Progenitor cell of endocrine pancreas (in vitro differentiated cells): Measurements from ENCODE around the gene WNT7A. TPM values are rescaled to one million over a fixed set of nuclear protein-coding genes. Genes with fewer than 3 reads are reported as not detected.

Experiments used
- DNase-seq: peaks from one replicate; pipeline ENCODE4 v3.0.0; 2021; ENCODE audit warnings: low spot score; ENCODE audit not compliant: unreplicated experiment
- H3K27ac Mint-ChIP-seq: 2 replicates; pipeline ENCODE4 v1.8.0; 2021; ENCODE audit warnings: mild to moderate bottlenecking, moderate library complexity, mixed read lengths
- H3K27me3 Mint-ChIP-seq: 2 replicates; pipeline ENCODE4 v1.8.0; 2021; ENCODE audit warnings: mixed read lengths
- H3K36me3 Mint-ChIP-seq: 2 replicates; pipeline ENCODE4 v1.8.0; 2022; ENCODE audit warnings: mixed read lengths; ENCODE audit not compliant: insufficient read depth
- H3K4me1 Mint-ChIP-seq: 2 replicates; pipeline ENCODE4 v1.8.0; 2021; ENCODE audit warnings: low read depth, mixed read lengths
- H3K4me3 Mint-ChIP-seq: 2 replicates; pipeline ENCODE4 v1.8.0; 2021; ENCODE audit warnings: low read depth, mild to moderate bottlenecking, moderate library complexity, mixed read lengths
- H3K9me3 Mint-ChIP-seq: 2 replicates; pipeline ENCODE4 v1.8.0; 2021; ENCODE audit warnings: low read depth, mixed read lengths
- total RNA-seq: library from RNA; stranded (reverse); gene quantifications from 2 replicates; pipeline ENCODE4 v1.2.1, GENCODE V29; 2021
- TF ChIP-seq, protein P1 (sequence below): fragments of 200-600 bp; sonication (generic); IDR thresholded peaks from one replicate; pipeline ENCODE4 v1.5.0; 2021; ENCODE audit warnings: antibody characterized with exemption, mild to moderate bottlenecking; ENCODE audit not compliant: unreplicated experiment

The WNT7A gene
- total RNA-seq, 1 donor from 2014 or later: not detected

DNA sequence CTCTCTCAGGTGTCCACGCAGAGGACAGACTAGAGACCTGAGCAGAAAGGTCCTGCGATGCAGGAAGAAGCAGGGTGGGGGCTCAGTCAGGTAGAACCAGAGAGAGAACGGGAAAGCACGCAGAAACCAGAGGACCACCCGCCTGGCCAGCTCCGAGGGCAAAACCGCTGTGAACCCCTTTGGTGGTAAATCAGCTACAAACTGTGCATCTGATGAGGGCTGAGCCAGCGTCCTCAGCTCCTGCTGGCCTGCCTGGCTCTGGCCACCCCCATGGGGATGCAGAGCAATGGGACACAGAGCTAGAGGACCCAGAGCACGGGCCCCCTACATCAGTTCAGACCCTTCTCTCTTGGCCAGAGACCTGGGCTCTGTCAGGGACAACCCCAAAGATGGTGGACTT is 44.6 kb downstream of the WNT7A start:
- Mint-ChIP-seq H3K27ac (no peak overlapping the region), H3K4me3 (no peak overlapping the region), H3K36me3 (no peaks in the 10 kb centered on the region), H3K4me1 (no peaks in the 10 kb centered on the region), H3K27me3 (peaks cover 31% of the 10 kb centered on the region), H3K9me3 (no peaks in the 10 kb centered on the region)
- DNase-seq: no peak
- TF ChIP-seq, protein P1, sequence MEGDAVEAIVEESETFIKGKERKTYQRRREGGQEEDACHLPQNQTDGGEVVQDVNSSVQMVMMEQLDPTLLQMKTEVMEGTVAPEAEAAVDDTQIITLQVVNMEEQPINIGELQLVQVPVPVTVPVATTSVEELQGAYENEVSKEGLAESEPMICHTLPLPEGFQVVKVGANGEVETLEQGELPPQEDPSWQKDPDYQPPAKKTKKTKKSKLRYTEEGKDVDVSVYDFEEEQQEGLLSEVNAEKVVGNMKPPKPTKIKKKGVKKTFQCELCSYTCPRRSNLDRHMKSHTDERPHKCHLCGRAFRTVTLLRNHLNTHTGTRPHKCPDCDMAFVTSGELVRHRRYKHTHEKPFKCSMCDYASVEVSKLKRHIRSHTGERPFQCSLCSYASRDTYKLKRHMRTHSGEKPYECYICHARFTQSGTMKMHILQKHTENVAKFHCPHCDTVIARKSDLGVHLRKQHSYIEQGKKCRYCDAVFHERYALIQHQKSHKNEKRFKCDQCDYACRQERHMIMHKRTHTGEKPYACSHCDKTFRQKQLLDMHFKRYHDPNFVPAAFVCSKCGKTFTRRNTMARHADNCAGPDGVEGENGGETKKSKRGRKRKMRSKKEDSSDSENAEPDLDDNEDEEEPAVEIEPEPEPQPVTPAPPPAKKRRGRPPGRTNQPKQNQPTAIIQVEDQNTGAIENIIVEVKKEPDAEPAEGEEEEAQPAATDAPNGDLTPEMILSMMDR: no peak

DNA sequence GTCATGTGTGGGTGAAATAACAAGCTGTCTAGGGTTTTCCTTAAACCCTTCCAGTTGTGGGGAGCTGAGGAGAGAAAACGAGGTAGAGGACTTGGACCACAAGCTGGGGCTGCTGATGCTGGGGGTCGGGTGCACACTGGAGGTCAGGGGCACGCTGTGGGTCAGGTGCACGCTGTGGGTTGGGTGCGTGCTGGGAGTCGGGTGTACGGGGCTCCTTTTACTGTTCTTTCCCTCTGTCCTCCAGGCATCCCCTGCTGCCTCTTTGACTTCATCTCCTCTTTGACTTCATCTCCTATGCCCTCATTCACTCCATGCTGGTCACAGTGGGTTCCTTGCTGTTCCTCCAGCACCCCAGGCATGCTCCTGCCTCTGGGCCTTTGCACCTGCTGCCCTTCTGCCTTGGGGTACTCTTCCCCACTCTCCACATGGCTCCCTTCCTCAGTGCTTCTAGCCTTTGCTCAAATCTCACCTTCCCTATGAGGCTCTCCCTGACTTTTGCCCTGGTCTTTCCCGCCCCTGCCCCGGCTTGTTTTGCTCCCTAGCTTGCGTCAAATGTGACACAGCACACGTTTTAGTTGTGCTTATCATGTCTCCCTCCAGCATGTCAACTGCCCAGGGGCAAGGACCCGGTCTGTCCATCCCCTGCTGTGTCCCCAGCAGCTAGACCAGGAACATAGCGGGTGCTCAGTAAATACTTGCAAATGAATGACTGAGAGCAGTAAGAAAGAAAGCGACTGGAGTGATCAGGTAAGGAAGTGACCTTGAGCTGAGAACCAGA is 45.4 kb downstream of the WNT7A start:
- Mint-ChIP-seq H3K4me3 (no peak overlapping the region), H3K27ac (no peak overlapping the region), H3K4me1 (no peaks in the 10 kb centered on the region)

DNA sequence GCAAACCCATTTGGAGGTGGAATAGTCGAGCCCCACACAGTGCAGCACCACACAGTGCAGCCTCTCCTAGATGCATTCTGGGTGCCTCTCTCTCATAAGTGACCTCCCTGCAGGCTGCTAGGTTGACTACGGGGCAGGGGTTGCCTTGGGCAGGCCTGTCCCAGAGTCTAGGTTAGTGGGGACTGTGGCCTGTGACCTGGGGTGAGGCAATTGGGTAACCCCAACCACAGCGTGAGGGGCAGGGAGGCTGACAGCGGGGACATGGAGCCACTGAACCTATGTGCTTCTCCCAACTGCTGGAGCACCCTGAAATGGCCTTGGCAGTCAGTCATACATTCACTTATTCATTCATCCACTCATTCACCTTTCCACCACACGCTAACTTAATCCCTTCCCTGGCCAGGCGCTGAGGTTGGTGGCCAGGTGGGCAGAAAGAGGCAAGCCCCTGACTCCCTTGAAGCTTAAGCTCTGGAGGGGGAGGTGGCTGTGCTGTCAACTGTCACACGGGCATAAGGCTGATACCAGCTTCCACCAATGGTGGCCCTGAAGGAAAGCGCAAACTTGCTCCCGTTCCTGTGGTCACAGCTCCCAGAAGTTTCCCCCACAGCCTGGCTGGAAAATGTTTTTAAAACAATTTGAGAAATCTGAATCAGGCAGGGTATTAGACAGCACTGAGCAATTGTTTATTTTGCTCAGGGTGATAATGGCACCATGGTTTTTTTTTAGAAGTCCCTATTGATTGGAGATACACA is 46.2 kb downstream of the WNT7A start:
- no peak for DNase-seq
- Mint-ChIP-seq H3K4me1 (no peaks in the 10 kb centered on the region), H3K27me3 (peaks cover 44% of the 10 kb centered on the region), H3K4me3 (no peak overlapping the region), H3K36me3 (no peaks in the 10 kb centered on the region), H3K9me3 (no peaks in the 10 kb centered on the region), H3K27ac (no peak overlapping the region)
- TF ChIP-seq, protein P1: no peak

More for the DNA sequence above, 45.4 kb downstream of the WNT7A start:
- Mint-ChIP-seq H3K9me3 (no peaks in the 10 kb centered on the region), H3K36me3 (no peaks in the 10 kb centered on the region), H3K27me3 (peaks cover 38% of the 10 kb centered on the region)
- DNase-seq: no peak
- TF ChIP-seq, protein P1: no peak

DNA sequence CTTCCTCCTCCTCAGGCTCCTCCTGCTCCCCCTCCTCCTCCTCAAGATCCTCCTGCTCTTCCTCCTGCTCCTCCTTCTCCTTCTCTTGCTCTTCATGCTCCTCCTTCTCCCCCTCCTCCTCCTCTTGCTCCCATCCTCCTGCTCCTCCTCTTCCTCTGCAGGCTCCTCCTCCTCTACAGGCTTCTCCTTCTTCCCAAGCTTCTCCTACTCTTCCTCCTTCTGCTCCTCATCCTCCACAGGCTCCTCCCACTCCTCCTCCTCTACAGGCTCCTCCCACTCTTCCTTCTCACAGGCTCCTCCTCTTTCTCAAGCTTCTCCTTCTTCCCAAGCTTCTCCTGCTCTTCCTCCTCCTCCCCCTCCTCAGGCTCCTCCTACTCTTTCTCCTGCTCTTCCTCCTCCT is 47.7 kb downstream of the WNT7A start:
- Mint-ChIP-seq H3K4me1 (no peaks in the 10 kb centered on the region), H3K4me3 (no peak overlapping the region), H3K27me3 (peaks cover 44% of the 10 kb centered on the region), H3K36me3 (no peaks in the 10 kb centered on the region), H3K9me3 (no peaks in the 10 kb centered on the region), H3K27ac (no peak overlapping the region)
- no peak for DNase-seq
- TF ChIP-seq, protein P1: no peak

DNA sequence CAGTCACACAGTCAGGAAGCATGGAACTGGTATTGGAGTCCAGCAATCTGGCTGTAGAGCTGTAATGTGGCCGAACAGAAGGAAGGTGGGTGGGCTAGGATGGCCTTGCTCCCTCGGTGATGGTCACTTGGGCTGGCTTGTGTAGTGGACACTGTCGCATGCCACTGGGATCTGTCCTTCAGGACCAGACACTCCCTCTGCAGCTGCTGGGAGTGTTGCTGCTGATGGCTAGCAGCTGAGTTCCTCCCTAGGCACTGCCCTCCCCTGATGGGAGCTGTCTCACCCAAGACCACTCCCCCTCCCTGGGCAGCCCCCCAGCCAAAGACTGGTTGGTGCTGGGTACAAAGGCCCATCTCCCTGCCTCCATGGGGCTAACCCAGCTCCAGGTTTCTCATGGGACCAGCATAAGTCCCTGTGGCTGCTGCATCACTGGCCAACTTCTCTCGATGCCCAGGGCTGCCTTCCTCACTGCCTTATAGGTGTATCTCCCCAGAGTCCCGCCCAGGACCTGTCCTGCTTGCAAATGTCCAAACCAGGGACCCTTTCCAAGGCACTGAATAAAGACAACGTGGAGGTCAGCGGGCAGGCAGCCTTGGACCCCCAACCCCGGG is 48.4 kb downstream of the WNT7A start:
- Mint-ChIP-seq H3K4me1 (no peaks in the 10 kb centered on the region), H3K27ac (no peak overlapping the region), H3K4me3 (no peak overlapping the region), H3K36me3 (no peaks in the 10 kb centered on the region), H3K9me3 (no peaks in the 10 kb centered on the region), H3K27me3 (peaks cover 43% of the 10 kb centered on the region)
- no peak for DNase-seq
- TF ChIP-seq, protein P1: no peak
